GM18505 (cell line): ENCODE measurements around the gene UBTD2.
"Not testable (repeated sequence)": the region's sequence is repeated elsewhere in the genome, so short reads cannot be mapped to it uniquely, and the experiment has no call there.

Experiments used
- ATAC-seq: cut with Tn5 transposase; IDR thresholded peaks from one replicate; pipeline ENCODE4 v1.9.1; 2021; ENCODE audit not compliant: unreplicated experiment
- POLR2A ChIP-seq: IDR thresholded peaks from 4 replicates; pipeline ENCODE4 v1.6.1; 2011; ENCODE audit warnings: borderline replicate concordance; ENCODE audit not compliant: insufficient read depth, insufficient read length; ENCODE audit errors: extremely low read depth

UBTD2 gene

DNA sequence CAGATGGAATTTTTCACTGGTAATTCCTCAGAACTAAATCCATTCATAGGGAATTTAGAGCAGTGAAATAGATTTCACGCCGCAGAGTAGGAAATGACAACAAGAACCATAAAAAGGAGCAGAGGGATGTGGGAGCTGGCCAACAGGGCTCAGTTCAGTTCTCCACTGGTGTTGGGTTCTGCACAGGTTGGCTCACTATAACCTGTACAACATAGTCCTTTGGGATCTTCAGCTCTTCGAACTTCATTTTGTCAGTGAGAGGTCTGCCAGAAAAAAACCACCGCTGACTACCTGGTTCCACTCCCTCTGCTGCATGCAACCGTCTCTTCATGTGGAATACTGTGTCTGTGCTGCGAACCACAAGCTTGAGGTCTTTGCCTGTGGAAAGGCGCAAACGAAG is 71.9 kb downstream of the UBTD2 start:
- no peak for TF ChIP-seq POLR2A

GRCh38 chr5:172209714-172210113 is 73.8 kb downstream of the UBTD2 start:
- no peak for TF ChIP-seq POLR2A
- ATAC-seq = no peak

More for the DNA sequence above, 71.9 kb downstream of the UBTD2 start:
- no peak for ATAC-seq

- ATAC-seq = no peak
Observed at GRCh38 chr5:172207511-172207910, 76.1 kb downstream of the UBTD2 start.

DNA sequence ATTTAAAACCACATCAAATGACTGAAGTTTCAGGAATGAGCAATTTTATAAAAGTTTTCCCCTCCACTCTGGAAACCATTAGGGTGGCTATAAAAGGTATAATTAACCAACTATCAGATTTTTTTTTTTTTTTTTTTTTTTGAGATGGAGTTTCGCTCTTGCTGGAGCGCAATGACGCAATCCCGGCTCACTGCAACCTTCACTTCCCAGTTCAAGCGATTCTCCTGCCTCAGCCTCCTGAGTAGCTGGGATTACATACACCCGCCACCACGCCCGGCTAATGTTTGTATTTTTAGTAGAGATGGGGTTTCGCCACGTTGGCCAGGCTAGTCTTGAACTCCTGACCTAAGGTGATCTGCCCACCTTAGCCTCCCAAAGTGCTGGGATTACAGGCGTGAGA is 77.6 kb downstream of the UBTD2 start:
- not testable (repeated sequence) for ATAC-seq

More at GRCh38 chr5:172207511-172207910, 76.1 kb downstream of the UBTD2 start:
- TF ChIP-seq POLR2A = no peak

GRCh38 chr5:172200476-172200875 is 83.1 kb downstream of the UBTD2 start:
- no peak for TF ChIP-seq POLR2A

DNA sequence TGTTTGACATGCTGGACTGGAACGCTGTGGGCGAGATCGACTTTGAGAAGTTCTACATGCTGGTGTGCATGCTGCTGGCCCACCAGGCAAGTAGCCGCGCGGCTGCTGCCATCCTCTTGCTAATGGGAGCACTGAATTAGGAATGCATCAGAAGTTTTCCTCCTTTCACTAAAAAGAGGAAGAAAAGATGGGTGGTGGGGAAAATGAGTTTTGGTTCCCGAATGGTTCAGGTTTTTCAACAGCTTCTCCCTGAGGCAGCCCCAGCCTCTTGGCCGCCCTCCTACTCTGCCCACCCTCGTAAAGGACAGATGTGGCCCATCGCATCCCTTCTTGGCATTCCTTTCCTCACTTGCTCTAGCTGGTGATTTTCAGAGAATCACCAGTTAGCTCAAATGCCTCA is 84.1 kb downstream of the UBTD2 start:
- no peak for ATAC-seq
- TF ChIP-seq POLR2A = no peak

More at GRCh38 chr5:172200476-172200875, 83.1 kb downstream of the UBTD2 start:
- ATAC-seq = no peak

DNA sequence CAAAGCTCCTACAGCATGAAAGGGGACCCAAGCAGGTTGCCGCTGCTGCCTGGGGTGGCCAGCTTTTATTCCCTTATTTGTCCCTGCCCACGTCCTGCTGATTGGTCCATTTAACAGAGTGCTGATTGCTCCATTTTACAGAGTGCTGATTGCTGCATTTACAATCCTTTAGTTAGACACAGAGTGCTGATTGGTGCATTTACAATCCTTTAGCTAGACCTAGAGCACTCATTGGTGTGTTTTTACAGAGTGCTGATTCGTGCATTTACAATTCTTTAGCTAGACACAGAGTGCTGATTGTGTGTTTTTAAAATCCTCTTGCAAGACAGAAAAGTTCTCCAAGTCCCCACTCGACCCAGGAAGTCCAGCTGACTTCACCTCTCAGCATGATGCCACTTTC is 85.8 kb downstream of the UBTD2 start:
- ATAC-seq = not testable (repeated sequence)

DNA sequence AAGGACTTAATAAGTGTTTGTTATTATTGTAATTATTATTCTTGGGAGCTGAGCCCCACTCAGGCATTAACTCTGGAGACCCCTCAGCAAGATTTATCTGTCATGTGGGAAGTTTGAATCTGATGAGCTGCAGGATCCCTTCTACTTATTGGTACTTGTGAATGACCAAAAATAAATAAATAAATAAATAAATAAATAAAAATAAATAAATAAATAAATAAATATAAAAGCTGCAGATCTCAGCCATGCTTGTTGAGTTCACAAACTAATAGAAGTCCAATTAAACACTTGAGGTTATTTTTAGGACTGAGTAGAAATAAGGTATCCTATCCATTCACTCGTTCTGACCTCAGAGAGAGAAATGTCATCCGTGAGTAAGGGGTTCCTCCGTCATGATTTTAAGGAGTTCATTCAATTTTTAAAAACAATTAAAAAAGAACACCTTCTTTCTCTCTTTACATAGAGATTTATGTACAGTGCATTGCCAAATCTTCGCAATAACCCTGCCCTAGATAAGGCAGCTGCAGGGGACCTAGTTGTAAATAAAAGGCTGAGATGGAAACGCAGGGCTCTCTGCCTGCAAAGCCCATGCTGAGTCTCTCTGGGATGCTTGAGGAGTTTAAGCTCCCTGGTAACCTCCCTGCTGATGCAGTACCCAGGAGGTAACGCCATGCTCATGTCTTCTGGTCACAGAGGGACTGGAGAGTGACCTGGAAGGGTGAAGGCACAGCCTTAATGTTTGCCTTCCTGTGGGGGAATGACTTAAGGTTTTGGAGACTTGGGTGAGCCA is 88.4 kb downstream of the UBTD2 start:
- TF ChIP-seq POLR2A = no peak

GRCh38 chr5:172193872-172194271 is 89.7 kb downstream of the UBTD2 start, which contains the start of gene EFCAB9:
Gene EFCAB9 (plus strand): TSS chr5:172194172. CDS start chr5:172194173, 1 bp downstream.
- no peak for ATAC-seq
- no peak for TF ChIP-seq POLR2A

More for the DNA sequence above, 88.4 kb downstream of the UBTD2 start:
- no peak for ATAC-seq

- no peak for ATAC-seq
- no peak for TF ChIP-seq POLR2A
Observed at GRCh38 chr5:172189693-172190296, 93.8 kb downstream of the UBTD2 start.

DNA sequence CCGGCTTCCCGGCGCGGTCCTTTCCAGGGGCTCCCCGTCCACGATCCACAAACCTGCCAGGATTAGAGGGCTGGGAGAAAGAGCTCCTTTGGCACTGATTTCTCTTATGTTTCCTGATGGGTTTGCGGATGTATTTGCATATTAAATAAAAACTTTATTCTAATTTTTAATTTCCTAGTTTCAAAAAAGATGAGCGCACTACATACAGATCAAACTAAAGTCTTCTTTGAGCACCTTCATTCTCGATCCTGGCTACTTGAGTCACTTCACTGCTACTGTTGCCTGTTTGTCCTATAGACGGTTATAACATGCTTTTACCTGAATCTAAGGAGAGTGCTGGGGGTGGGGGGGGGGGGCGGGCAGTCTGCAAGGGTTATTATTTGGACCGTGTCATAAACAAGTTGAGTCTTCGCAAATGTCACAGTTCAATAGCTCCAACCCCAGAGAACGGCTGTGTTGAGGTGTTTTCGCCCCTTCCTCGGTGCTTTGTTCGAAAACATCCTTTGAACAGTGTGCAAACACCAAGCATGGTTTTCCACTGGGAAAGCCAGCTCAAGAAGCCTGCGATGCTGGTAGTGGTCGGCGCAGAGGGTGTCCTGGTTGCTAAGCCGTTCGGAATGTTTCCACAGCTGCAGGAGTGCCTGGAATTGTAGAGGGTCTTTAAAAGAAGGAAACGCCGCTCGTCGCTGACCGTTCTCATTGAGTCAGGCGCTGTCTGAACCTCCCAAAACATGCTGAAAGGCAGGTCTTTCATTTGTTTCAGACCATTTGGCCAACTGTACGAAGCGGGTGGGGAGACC is 94.5 kb downstream of the UBTD2 start:
- TF ChIP-seq POLR2A = no peak
- ATAC-seq = no peak

GRCh38 chr5:172188033-172188892 is 95.3 kb downstream of the UBTD2 start, which contains the start of gene STK10:
Gene STK10 (minus strand): TSS chr5:172188224. CDS start chr5:172188042, 182 bp downstream.
- ATAC-seq = peak; percentile 71
- TF ChIP-seq POLR2A = peak; percentile 77
